KOPT-K1 (cell line): ENCODE results near the gene LRMDA.

Source experiments
- H3K27ac ChIP-seq: fragments of 200-600 bp; sonication (generic); 2 replicates; pipeline ENCODE4 v1.5.1; 2016; ENCODE audit warnings: antibody characterized with exemption, mild to moderate bottlenecking, low read depth, low read length; ENCODE audit not compliant: poor library complexity, severe bottlenecking
- H3K36me3 ChIP-seq: fragments of 200-600 bp; sonication (generic); 2 replicates; pipeline ENCODE4 v1.5.1; 2017; ENCODE audit warnings: antibody characterized with exemption, mild to moderate bottlenecking, low read length, moderate library complexity; ENCODE audit not compliant: insufficient read depth
- H3K9me3 ChIP-seq: fragments of 200-600 bp; sonication (generic); 2 replicates; pipeline ENCODE4 v1.5.1; 2017; ENCODE audit warnings: antibody characterized with exemption, low read length, mild to moderate bottlenecking; ENCODE audit not compliant: insufficient read depth, poor library complexity, severe bottlenecking

LRMDA gene

DNA sequence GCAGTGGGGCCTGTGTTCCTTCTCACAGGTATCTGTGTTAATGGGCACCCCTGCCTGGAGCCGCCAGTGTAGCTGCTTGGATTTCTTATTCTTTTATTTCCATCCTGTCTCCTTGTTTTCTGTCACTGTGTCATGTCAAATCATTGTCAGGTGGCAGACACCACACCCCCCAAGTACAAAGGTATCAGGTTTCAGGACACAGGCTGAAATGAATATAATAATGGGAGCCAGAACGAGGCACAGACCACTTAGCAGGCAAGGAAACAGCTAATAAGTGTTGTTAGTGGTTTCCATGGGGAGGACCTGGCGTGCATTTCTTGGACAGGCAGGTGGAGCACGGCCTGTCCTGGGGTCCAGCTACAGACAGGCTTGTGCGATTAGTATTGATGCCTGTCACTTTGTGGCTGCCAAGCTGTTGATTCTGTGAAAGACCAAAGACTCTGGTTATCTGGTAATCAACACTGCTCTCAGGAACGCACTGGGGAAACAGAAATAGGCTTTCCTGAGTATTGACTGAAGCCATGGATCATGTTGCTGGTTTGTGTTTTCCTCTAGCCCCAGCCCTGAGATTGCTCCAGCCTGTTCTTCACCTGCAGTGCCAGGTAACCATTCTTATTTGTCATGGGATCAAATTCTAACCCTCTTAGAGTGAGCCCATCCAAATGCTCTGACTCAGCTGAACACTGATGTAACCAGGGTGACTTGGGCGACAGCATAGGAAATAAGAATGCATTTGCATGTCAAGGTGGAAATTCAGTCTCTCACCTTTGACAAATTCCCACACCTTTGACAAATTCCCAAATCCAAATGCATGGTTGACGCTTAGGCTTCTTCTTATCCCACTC, 1002.0 kb downstream of the LRMDA start:
- Histone ChIP-seq H3K9me3 (no peaks in the 10 kb centered on the region), H3K27ac (no peak overlapping the region), H3K36me3 (no peaks in the 10 kb centered on the region)

DNA sequence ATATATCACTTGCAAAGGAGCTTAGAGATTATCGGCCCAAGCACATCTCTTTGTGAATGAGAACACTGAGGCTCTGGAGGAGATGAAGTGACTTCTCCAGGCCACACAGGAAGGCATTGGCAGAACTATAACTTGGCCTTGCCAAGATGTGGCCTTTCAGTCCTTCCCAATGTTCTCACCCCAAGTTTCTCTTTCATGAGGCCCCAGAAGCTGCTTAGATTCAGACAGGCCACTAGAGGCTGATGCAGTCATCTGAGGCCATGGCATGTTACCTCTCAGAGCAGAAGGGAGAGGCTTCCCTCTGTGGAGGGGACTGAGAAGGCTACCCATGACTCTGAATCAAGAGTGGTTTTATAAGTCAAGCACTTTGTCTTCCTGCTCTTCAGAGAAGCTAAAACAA, 1003.7 kb downstream of the LRMDA start:
- H3K27ac ChIP-seq: no peak overlapping the region
- H3K9me3 ChIP-seq: no peaks in the 10 kb centered on the region
- H3K36me3 ChIP-seq: no peaks in the 10 kb centered on the region

DNA sequence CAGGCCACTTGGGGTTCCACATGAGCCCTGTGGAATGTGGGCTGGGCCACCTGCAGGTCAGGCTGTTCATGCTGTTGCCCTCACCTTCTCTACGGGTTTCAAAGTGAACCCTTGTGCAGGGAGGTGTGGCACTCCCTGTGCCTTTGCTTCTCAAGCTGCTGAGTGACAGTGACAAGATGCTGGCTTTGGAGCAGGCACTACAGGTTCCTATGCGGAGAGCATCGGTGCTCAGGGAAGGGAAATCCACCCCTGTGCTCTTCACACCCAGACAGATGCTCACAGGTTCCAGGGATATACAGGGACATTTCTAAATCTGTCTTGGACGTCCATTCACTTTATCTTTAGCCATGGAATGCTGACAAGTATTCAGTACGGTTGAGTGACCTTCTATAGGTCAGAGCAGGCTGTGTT, 1005.0 kb downstream of the LRMDA start:
- no peaks in the 10 kb centered on the region for H3K36me3 ChIP-seq
- H3K9me3 ChIP-seq: no peaks in the 10 kb centered on the region
- H3K27ac ChIP-seq: no peak overlapping the region

DNA sequence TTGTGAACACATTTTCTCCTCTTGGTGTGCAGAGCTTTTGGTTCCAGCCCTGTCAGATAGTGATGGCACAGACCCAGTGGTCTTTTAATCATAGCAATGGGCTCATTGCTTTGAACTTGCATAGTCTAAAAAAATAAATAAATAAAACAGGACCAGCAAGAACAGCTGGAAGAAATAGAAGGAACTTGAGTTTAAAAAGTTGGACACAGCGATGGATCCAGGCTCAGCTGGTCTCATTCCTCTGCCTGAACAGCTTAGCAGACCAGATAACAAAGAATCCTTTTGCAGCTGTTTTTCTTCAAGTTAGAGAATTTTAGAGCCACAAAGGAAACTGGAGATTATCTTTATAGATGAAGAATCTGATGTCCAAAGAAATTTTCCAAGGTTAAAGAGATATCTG, 1005.6 kb downstream of the LRMDA start:
- Histone ChIP-seq H3K27ac (no peak overlapping the region), H3K9me3 (no peaks in the 10 kb centered on the region), H3K36me3 (no peaks in the 10 kb centered on the region)

DNA sequence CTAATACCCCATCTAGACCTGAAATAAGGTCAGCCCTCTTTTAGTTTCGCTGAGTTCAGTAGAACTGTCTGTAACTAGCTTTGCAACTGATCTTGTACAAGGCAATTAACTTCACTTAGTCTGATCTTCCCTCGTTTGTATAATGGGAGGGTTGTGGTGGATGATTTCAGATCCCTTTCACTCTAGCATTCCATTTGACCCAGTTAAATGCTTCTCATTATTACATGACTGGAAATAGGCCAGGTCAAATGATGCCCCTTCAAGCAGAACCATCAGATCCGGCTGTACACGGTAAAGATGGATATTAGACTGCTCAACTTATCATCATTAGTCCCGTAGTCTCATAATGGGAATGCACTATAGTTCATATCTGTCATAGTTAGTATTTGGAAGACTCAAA, 1009.0 kb downstream of the LRMDA start:
- Histone ChIP-seq H3K36me3 (no peaks in the 10 kb centered on the region), H3K9me3 (no peaks in the 10 kb centered on the region), H3K27ac (no peak overlapping the region)

DNA sequence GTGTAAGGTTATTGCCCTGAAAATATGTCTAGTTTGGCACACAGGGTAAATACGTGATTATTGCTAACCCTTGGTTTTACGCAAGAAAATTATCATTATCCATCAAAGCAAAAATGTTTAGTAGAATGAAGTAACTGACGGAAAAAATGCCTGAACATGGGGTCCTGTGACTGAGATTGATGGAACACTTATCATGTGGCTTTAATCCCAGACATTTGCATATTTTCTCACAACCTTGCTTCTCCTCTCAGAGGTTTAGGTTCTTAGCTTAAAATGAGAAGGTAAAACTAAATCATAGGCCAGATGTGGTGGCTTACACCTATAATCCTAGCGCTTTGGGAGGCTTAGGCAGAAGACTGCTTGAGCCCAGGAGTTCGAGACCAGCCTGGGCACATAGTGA, 1010.7 kb downstream of the LRMDA start:
- Histone ChIP-seq H3K36me3 (no peaks in the 10 kb centered on the region), H3K9me3 (no peaks in the 10 kb centered on the region), H3K27ac (no peak overlapping the region)

DNA sequence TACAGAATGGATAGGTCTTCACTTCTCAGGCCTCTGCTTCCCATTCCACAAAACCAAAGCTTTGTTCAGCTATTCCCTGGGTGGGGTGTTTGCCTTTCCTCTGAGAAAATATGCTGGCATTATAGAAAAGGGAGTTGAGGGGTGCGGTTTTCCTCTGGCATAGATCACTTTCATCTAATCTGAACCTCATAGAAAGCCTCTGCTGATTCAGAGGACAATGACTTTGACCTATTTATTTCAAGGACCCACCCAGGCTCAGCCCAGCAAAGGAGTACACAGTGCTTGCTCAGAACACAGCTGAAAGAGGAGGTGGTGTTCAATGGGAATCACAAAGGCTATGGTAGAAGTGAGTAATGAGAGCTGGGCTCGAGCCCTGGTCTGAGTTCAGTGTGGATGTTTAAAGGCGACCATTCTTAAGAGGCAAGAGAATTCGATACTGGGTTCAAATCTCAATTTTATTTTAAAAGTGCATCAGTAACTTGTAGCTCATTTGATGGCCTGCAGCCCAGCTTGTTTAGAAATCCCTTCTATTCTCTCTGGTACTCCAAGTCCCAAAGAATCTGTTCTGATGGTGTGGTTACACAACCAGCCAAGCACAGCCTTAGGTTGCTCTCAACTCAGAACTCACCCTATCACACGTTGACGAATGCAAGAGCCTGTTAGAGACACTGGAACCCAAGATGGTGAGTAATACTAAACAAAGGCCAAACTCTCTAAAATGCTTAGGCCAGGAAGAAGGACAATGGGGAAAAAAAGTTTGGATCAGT, 1012.8 kb downstream of the LRMDA start:
- no peak overlapping the region for H3K27ac ChIP-seq
- no peaks in the 10 kb centered on the region for H3K9me3 ChIP-seq
- H3K36me3 ChIP-seq: no peaks in the 10 kb centered on the region

DNA sequence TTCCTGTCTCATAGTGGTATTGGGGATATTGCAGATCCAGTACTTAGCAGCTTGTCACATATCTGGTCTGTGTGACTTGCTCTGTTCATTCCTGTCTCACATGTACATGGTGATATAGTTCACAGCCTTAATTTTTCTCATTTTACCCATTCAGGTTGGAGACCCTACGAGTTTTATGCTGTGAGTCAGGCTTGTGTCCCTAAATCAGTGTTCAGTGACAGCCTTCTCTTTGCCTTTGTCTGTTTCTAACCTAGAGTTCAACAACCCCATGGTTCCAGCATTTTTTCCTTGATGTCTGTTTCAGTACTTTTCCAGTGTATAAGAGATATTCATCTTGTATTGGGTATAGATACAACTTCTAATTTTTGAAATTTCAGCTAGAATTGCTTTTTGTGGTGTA, 1016.2 kb downstream of the LRMDA start:
- Histone ChIP-seq H3K36me3 (no peaks in the 10 kb centered on the region), H3K27ac (no peak overlapping the region), H3K9me3 (no peaks in the 10 kb centered on the region)

DNA sequence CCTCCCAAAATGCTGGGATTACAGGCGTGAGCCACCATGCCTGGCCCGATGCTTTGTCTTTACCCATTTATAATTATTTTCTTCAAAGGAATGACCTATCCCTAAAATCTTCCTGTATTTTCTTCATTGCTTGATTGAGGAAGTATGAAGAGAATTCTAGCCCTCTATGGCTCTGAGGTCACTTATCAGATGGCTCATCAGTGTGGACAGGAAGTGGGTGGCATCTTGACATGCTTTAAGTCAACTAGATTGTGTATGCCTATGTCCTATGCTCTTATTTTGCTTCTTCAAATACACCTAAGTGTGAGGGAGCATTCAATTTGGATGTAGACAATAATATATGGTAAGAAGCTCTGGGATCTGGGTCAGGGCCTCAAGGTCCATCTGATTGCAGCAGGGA, 1020.5 kb downstream of the LRMDA start:
- H3K9me3 ChIP-seq: no peaks in the 10 kb centered on the region
- no peaks in the 10 kb centered on the region for H3K36me3 ChIP-seq
- H3K27ac ChIP-seq: no peak overlapping the region

DNA sequence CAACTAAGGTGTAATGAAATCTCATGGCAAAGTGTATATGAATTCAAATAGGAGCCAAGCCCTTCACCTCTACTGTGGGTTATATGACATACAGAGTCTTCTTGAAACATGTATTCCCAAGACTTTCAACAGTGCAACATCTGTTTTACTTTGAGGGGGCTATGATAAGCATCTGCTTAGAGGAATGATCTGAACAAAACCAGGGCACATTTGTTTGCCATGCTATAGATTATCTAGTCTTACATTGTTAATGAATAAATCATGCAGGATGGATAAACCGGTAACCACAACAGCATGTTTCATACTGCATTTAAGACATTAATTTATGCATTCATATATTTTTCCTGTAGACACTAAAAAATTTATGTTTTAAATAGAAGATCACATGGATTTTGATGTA, 1021.9 kb downstream of the LRMDA start:
- H3K9me3 ChIP-seq: no peaks in the 10 kb centered on the region
- no peak overlapping the region for H3K27ac ChIP-seq
- no peaks in the 10 kb centered on the region for H3K36me3 ChIP-seq

DNA sequence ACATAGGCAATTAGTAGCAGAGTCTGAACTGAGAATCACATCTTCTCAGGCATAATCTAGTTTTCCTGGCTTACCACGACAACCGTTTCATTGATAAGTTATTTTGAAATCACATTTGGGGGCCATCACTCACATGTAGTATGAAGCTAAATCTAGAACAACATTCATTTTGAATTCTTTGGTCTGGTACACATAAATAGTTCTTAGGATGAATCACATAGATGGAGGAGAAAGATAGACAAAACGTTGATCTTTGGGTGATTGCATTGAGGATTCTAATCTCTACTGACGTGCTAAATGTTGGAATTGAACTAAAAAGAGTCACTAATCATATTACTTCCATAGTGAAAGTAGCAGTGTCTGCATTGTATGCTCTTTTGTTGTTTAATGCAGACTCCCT, 1022.6 kb downstream of the LRMDA start:
- Histone ChIP-seq H3K27ac (no peak overlapping the region), H3K36me3 (no peaks in the 10 kb centered on the region)

DNA sequence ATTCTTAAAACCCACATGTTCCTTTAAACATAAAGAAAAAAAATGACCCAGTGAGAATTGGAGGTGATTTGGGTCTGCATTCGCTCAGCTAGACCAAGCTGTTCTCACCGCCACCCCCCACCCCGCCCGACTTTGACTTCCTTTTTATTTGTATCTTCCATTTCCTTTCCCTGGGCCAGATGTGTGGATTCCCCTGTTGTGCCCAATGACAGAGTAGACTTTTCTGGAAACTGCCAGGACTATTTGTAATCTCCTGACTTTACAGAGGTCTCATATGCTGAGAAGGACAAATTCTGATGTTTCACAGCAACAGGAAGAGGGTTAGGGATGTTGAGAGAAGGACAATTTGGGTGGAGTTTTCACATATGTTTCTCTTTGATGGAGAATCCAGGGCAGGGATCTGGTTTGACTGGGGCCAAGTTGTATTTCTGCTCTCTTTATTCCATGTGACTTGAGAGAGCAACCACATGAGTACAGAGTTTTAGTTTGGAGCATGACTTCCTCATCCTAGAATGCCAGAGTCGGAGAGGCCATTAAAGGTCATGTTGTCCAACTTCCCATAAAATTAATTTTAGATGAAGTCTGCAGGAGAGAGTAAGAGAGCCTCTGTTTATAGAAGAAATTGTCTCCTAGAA, 1023.2 kb downstream of the LRMDA start:
- H3K36me3 ChIP-seq: no peaks in the 10 kb centered on the region
- no peak overlapping the region for H3K27ac ChIP-seq
- no peaks in the 10 kb centered on the region for H3K9me3 ChIP-seq

More for the DNA sequence above, 1022.6 kb downstream of the LRMDA start:
- no peaks in the 10 kb centered on the region for H3K9me3 ChIP-seq

DNA sequence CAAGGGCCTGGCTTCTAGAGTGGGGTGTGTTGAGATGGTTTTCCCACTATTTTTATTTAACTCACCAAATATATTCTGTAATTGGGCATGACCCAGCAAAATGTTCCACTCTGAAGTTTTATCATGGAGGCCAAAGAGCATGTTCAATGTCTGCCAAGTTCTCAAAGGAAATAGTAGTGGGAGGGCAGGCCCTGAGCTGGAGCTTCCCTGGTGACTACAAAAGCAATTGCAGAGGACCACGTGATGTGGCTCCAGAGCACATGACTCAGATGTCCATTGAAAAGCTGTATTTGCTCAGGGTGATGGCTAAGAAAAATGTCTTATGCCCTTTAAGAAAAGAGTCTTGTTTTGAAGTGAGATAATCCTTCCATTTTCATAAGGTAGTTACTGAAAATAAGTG, 1024.8 kb downstream of the LRMDA start:
- Histone ChIP-seq H3K27ac (no peak overlapping the region), H3K9me3 (no peaks in the 10 kb centered on the region), H3K36me3 (no peaks in the 10 kb centered on the region)

DNA sequence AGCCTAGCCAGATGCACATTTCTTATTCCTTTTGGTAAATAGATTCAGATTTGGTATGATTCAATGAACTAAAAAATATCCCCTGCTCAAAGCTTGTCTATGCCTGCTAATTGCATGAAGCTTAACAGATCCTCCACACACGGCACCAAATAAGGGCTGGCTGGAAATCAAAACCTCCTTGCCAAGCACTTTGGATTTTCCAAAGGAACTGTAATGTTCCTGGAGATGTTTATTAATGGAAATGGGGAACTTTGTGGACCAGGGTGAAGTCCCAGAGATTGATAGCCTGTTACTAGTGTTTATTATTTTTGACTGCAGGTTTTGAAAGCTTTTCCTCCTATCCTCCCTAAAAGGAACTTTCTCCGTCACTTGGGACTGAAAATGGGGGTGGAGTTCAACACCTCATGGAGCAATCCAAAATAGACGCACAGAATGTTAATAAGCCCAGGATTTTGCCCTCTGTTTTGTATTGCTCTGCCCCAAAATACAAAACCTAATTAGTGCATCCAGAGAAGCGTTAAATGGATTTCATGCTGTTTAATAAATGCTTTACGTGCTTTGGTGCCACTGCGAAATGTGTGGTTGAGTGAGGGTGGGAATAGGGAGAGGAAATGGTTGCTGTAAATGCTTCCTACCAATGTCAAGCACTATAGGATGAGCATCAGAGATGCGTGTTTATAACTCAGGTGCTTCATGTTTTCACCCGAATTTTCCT, 1027.7 kb downstream of the LRMDA start:
- Histone ChIP-seq H3K9me3 (no peaks in the 10 kb centered on the region), H3K36me3 (no peaks in the 10 kb centered on the region), H3K27ac (no peak overlapping the region)

DNA sequence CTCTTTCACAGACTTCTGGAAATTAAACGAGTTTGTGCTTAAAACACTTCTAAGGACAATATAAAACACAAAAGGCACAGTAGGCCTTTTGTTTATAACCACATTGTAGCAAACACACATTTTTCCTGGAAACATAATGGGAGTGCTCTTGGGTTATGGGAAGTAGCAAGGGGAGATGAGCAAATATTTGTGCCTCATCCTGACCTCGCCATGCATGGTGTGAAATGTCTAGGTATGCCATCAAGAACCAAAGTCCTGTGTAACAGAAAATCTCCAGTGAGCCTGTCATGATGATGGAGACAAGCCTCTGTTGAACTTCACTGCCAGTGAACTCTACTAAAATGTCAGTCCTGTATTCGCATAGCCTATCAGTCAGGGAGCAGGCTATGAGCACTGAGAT, 1029.6 kb downstream of the LRMDA start:
- no peak overlapping the region for H3K27ac ChIP-seq
- H3K9me3 ChIP-seq: no peaks in the 10 kb centered on the region
- no peaks in the 10 kb centered on the region for H3K36me3 ChIP-seq
